Fibroblast of skin of back (primary cell): ENCODE measurements around the gene SAPCD2.

Source experiments
- DNase-seq: peaks from one replicate; pipeline ENCODE4 v3.0.0-alpha.2; 2013

The SAPCD2 gene

GRCh38 chr9:137030538-137031527 is 39.5 kb downstream of the SAPCD2 start:
- no peak for DNase-seq

DNA sequence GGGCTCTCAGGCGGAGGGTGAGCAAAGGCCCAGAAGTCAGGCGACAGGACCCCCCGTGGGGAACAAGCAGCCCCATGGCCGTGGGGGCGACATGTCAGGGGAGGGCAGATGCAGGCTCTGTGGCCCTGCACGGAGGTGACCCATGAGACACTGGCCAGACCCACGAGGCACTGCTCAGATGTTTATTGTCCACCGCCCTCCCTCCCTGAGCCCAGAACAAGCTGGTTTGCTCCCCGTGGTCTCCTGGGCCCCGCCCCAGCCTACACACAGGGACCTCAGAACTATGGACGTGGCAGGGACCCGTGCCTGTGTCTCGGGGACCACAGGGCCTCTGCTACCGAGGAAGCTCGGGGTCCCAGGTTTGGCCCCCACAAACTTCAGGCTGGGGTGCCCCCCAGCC is 40.4 kb downstream of the SAPCD2 start:
- DNase-seq, result no peak

- DNase-seq, result peak; percentile 45
Measured at GRCh38 chr9:137029058-137029936, 41.1 kb downstream of the SAPCD2 start.

GRCh38 chr9:137028263-137029057 is 41.9 kb downstream of the SAPCD2 start:
- DNase-seq, result peak; percentile 56

DNA sequence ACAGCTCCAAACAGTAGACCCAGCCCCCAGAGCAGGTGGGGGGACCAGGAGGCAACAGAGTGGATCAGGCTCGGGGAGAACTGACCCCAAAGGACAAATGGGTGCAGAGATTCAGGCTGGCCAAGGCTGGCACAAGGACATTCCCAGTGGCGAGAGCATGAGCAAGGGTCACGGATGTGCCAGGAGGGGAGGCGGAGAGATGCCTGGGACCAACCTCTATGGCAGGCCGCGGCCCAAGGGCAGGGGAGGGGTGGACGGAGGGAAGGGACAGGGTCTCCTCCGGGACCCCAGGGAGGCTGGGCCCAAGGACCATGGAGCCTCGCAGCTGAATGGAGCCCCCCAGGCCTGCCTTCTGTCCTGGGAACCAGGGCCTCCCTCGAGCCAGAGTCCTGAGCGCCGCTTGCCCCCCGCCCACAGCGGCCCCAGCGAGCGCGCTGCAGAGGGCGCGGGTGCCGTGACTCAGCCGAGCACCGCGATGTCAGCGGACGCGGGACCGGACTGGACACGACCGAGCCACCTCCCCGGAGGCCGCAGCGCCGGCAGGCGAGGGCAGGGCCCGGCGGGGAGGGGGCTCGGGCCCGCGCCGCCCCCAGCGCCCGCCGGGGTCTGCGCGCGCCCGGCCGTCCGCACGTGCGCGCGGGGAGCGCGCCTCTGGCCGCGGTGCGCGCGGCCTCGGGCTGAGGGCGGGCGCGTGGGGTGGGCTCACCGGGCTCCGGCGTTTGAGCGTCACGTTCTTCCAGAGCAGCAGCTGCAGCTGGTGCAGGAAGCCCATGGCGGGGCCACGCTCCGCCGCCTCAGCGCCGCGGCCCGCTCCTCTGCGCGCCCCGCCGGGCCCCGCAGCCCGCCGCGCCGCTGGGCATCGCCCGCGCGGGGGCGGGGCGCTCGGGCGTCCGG is 42.7 kb downstream of the SAPCD2 start, which contains the start of gene ABCA2:
Gene ABCA2, minus strand, starts transcription at position 869 of the 894 bp plus-strand sequence. Its CDS starts 97 bp downstream, at position 772.
- DNase-seq, result peak; percentile 28

- no peak for DNase-seq
Measured at GRCh38 chr9:137026828-137027227, 43.5 kb downstream of the SAPCD2 start.

DNA sequence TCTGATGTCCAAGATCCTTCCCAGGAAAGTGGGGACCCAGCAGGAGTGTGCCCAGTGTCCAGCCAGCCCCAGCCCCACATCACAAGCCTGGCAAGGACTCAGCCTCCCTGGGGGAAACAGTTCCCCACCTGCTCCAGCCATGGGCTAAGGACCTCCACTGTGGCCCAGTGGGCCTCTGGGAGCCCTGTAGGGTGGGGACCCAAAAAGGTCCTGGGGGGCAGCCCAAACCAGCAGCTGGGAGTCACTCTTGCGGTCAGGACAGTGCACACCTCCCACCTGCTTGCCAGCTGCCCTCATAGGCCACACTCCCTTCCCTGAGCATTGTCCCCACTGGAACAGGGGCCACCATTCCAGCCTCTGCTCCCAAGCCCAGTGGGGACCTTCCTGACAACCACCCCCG is 44.0 kb downstream of the SAPCD2 start:
- no peak for DNase-seq

GRCh38 chr9:137025517-137025966 is 44.8 kb downstream of the SAPCD2 start:
- DNase-seq, result no peak

GRCh38 chr9:137023583-137023991 is 46.8 kb downstream of the SAPCD2 start:
- no peak for DNase-seq

GRCh38 chr9:137023157-137023556 is 47.2 kb downstream of the SAPCD2 start:
- DNase-seq, result no peak

GRCh38 chr9:137022662-137023008 is 47.7 kb downstream of the SAPCD2 start:
- no peak for DNase-seq

GRCh38 chr9:137021979-137022661 is 48.2 kb downstream of the SAPCD2 start:
- DNase-seq, result peak; percentile 65

- DNase-seq, result no peak
Measured at GRCh38 chr9:137021568-137021978, 48.8 kb downstream of the SAPCD2 start.

- DNase-seq, result no peak
Measured at GRCh38 chr9:137020771-137021567, 49.4 kb downstream of the SAPCD2 start.

GRCh38 chr9:137019891-137020683 is 50.3 kb downstream of the SAPCD2 start:
- no peak for DNase-seq

GRCh38 chr9:137018761-137019559 is 51.4 kb downstream of the SAPCD2 start:
- no peak for DNase-seq

DNA sequence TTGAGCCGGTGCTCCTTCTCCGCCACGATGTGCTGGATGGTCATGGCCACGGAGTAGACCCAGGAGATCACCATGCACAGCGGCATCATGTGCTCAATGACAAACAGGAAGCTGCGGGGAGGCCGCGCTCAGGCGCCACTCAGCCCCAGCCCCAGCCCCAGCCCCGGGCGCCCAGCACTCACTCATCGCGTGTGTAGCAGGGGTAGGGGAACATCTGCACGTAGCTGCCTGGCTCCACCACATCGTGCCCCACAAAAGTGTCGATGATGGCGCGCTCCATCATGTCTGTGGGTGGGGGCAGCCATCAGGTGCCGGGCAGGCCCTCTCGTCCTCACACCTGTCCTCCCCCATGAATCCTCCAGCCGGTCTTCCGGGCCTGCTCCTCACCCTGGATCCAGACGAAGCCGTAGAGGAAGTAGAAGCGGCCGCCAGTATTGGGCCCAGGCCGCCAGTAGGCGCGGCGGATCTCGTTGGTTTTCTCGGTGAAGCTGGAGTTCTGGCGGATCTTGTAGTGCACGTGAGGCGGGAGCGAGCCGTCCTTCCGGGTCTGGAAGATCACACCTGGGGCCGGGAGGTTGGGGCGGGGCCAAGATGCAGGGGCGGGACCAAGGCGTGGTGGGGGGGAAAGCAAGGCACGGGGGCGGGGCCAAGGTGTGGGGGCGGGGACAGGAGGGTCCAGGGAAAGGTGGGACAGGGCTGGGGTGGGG is 52.4 kb downstream of the SAPCD2 start:
- DNase-seq, result no peak
